ENCODE measurements around the gene RIPOR2.

The RIPOR2 gene

GRCh38 chr6:24874776-24875533 is 60.8 kb downstream of the RIPOR2 start:
- no peak for DNase-seq

- DNase-seq: no peak
Observed at GRCh38 chr6:24874128-24874527, 61.6 kb downstream of the RIPOR2 start.

GRCh38 chr6:24872779-24873178 is 63.0 kb downstream of the RIPOR2 start:
- DNase-seq: no peak

GRCh38 chr6:24868765-24869164 is 67.0 kb downstream of the RIPOR2 start:
- DNase-seq: no peak

- no peak for DNase-seq
Observed at GRCh38 chr6:24867104-24867703, 68.6 kb downstream of the RIPOR2 start.

GRCh38 chr6:24865161-24865560 is 70.6 kb downstream of the RIPOR2 start:
- DNase-seq: no peak

GRCh38 chr6:24864343-24864742 is 71.4 kb downstream of the RIPOR2 start:
- no peak for DNase-seq

- no peak for DNase-seq
Observed at GRCh38 chr6:24861934-24862333, 73.8 kb downstream of the RIPOR2 start.

- DNase-seq: no peak
Observed at GRCh38 chr6:24859608-24860200, 76.1 kb downstream of the RIPOR2 start.

- DNase-seq: no peak
Observed at GRCh38 chr6:24859132-24859531, 76.6 kb downstream of the RIPOR2 start.

- DNase-seq: no peak
Observed at GRCh38 chr6:24858177-24858653, 77.5 kb downstream of the RIPOR2 start.

- DNase-seq: no peak
Observed at GRCh38 chr6:24856901-24857670, 78.7 kb downstream of the RIPOR2 start.

GRCh38 chr6:24856246-24856599 is 79.5 kb downstream of the RIPOR2 start:
- no peak for DNase-seq

- peak; percentile 49 for DNase-seq
Observed at GRCh38 chr6:24855395-24856245, 80.1 kb downstream of the RIPOR2 start.

- no peak for DNase-seq
Observed at GRCh38 chr6:24854077-24854666, 81.6 kb downstream of the RIPOR2 start.

- no peak for DNase-seq
Observed at GRCh38 chr6:24851086-24851485, 84.7 kb downstream of the RIPOR2 start.

GRCh38 chr6:24849713-24850112 is 86.0 kb downstream of the RIPOR2 start:
- no peak for DNase-seq

GRCh38 chr6:24848461-24848860 is 87.3 kb downstream of the RIPOR2 start:
- DNase-seq: no peak

- DNase-seq: no peak
Observed at GRCh38 chr6:24847402-24847801, 88.4 kb downstream of the RIPOR2 start.

GRCh38 chr6:24845578-24845977 is 90.2 kb downstream of the RIPOR2 start:
- no peak for DNase-seq

- no peak for DNase-seq
Observed at GRCh38 chr6:24844903-24845302, 90.9 kb downstream of the RIPOR2 start.

- no peak for DNase-seq
Observed at GRCh38 chr6:24844061-24844460, 91.7 kb downstream of the RIPOR2 start.
